GM08714 (cell line): ENCODE measurements around the gene TTLL11.

Experiments
- H3K4me3 ChIP-seq: fragments of 200-500 bp; sonication (Bioruptor generic); 2 replicates; pipeline ENCODE4 v1.5.1; 2014; ENCODE audit warnings: mild to moderate bottlenecking, low read length, inconsistent platforms
- ZNF274 ChIP-seq: IDR thresholded peaks from 2 replicates; pipeline ENCODE4 v1.6.1; 2012; ENCODE audit warnings: mild to moderate bottlenecking, low read depth, low read length

Gene TTLL11

DNA sequence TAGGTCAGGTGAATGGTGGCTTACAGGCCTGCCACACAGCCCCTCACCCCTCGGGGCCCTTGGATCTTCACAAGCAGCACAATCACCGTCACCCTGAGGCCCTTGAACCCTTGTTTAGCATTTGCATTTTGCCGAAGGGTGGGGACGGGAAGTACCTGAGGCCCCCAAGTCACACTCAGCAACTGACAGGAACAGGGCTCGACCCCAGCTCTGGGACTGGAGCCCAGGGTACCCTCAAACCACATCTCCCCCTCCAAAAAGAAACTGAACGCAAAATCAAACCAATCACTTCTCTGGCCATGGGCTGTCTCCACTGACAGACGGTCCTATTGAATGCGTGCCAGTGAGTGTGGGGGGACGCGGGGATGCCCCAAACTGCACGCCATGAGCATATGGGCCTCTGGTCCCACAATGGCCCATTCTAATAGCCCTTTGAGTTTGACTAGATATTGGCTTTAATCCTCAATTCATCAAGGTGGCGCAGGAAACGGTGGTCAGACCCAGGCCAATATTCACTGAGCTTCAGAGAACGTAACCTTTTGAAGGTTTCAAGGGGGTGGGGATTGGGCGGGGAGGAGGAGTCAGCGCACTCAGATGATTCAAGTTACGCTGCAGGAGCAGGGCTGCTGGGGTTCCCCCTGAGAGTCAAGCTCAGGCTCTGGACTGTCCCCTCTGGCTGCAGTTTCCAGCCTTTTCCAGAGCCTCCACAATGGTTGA lies 265.7 kb downstream of the TTLL11 start:
- H3K4me3 ChIP-seq = no peak overlapping the region

DNA sequence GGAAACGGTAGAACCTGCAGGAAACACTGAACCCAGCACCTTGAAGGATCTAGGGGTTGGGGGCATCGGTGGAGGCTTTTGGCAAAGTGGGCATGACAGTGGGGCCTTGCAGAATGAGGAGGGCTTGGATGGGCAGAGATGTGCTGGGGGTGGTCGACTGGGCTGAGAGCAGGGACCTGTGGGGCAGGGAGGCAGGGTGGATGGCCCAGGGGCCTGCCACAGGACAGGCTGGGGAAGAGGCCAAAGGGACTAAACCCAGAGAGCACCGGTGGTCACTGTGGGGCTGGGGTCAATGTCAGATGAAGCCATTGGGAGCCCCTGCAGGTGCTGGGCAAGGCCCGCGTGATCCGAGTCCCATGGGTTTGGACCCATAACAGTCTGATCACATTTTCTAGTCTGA lies 266.4 kb downstream of the TTLL11 start:
- H3K4me3 ChIP-seq = no peak overlapping the region
- TF ChIP-seq ZNF274 = no peak

More for the DNA sequence above, 265.7 kb downstream of the TTLL11 start:
- TF ChIP-seq ZNF274 = no peak

GRCh38 chr9:121825031-121825691 lies 267.9 kb downstream of the TTLL11 start:
- no peak for TF ChIP-seq ZNF274
- H3K4me3 ChIP-seq = no peak overlapping the region

DNA sequence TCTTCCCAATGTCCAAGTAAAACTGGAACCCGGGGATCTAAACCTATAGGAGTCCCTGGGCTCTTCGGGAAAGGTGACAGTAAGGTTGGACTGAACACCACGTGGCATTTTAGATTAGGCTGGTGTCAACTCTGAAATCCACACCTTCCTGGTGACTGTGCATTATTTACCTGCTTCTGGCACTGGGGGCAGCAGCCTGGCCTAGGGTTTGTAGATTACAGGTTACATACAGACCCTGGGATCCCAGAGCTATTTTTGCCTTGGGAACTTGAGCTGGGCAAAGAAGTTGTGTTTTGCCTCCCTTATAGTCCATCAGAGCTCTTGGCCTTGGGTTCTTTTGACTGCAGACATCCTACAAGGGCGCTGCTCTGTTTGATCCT lies 268.5 kb downstream of the TTLL11 start:
- H3K4me3 ChIP-seq = no peak overlapping the region
- no peak for TF ChIP-seq ZNF274

- H3K4me3 ChIP-seq = no peak overlapping the region
- TF ChIP-seq ZNF274 = no peak
Measured at GRCh38 chr9:121823451-121824169, 269.5 kb downstream of the TTLL11 start.

- no peak overlapping the region for H3K4me3 ChIP-seq
- no peak for TF ChIP-seq ZNF274
Measured at GRCh38 chr9:121822093-121823085, 270.7 kb downstream of the TTLL11 start.

DNA sequence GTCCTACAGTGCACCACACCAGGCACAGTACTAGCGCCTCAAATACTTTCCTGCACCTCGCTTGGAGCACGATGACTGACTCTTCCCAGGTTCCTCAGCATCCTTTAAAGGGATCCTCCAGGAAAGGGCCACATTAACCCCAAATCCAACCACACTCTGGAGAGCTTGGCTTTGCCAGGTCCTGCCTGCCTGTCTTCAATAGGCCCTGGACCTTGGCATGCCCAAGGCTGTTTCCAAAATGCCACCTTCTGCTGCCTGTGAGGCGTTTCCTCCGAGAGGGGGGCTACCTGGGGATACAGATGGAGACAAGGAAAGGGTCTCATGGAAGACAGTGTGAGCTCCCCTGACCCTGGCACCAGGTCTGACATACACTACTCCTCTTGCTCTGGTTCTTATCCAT lies 271.8 kb downstream of the TTLL11 start:
- no peak overlapping the region for H3K4me3 ChIP-seq
- no peak for TF ChIP-seq ZNF274

DNA sequence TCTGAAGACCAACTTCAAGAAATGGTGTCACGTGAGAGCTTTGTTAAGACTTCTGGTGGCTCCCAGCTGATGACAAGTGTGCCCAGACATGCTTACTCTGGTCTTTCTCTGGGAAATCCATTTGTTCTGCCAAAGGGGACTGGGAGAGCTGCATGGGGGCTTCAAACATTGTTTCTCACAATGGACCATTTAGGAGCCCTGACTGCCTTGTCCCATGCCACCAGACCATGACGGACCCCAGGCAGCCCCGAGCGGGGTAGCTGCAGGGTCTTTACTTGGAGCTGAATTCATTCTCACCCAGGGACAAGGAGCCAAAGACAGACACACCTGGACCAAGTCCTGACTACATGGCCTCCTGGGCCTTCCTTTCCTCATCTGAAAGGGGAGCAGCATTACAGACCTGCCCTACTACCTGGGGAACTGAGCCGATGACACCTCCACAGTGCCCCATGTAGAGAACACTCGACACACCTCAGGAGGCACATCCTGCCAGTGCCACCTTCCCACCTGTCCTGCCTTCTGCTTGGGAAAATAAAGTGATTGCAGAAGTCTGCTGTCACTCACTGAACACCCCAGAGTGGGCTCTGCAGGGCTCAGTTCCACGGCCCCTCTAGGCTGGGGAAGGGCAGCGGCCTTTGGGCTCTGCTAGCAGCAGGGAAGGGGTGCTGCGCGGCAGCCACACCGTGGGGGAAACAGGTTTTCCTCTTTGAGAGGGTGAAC lies 272.7 kb downstream of the TTLL11 start:
- TF ChIP-seq ZNF274 = no peak
- H3K4me3 ChIP-seq = no peak overlapping the region

DNA sequence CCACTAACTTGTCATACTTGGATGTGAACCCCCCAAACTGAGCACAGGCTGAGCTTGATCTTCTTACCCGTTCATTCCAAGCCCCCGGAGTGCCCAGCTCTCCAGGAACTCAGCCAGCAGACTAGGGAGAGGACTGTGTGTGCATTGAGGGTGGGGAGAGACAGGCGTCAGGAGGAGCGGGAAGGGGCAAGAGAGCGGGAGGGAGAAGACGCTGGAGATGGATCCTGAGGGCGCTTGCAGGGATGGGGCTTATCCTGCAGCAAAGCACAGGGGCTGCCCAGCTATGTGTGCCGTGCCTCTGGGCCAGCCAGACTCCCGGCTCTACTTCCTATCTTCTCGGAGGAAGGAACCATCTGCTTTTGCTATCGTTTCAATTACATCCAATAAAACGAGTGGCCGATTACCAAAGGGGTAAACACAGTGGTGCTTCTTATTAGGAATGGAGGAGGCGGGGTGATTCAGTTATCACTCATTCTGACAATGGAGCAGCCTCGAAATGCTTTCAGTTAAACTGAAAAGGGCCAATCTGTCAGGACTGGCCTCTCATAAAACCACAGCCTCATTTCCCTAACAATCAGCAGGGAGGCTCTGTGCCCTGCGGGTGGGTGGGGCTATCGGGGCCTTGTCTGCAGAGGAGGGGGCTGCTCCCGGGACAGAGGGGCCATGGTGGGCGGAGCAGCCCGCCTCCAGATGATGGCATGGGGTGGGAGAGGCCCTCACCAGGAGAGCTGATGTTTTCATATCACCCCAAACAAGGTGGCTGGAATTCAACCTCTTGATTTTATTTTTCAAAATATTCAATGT lies 273.5 kb downstream of the TTLL11 start:
- no peak for TF ChIP-seq ZNF274
- H3K4me3 ChIP-seq = no peak overlapping the region

GRCh38 chr9:121818841-121819427 lies 274.2 kb downstream of the TTLL11 start:
- H3K4me3 ChIP-seq = no peak overlapping the region
- no peak for TF ChIP-seq ZNF274

- no peak for TF ChIP-seq ZNF274
- H3K4me3 ChIP-seq = no peak overlapping the region
Measured at GRCh38 chr9:121818016-121818661, 275.0 kb downstream of the TTLL11 start.

- TF ChIP-seq ZNF274 = no peak
- H3K4me3 ChIP-seq = no peak overlapping the region
Measured at GRCh38 chr9:121817476-121817875, 275.6 kb downstream of the TTLL11 start.
